Stimulated activated CD4-positive, alpha-beta T cell treated with anti-CD3 and anti-CD28 coated beads, Interleukin-12 subunit alpha, Interleukin-12 subunit beta, amount 100 ng/mL, for 4 hours (primary cell): ENCODE measurements around the gene STAT6.
"Not testable (repeated sequence)": the region's sequence is repeated elsewhere in the genome, so short reads cannot be mapped to it uniquely, and the experiment has no call there.

Experiments
- DNase-seq: peaks from one replicate; pipeline ENCODE4 v3.0.0-alpha.2; 2020

Gene STAT6

DNA sequence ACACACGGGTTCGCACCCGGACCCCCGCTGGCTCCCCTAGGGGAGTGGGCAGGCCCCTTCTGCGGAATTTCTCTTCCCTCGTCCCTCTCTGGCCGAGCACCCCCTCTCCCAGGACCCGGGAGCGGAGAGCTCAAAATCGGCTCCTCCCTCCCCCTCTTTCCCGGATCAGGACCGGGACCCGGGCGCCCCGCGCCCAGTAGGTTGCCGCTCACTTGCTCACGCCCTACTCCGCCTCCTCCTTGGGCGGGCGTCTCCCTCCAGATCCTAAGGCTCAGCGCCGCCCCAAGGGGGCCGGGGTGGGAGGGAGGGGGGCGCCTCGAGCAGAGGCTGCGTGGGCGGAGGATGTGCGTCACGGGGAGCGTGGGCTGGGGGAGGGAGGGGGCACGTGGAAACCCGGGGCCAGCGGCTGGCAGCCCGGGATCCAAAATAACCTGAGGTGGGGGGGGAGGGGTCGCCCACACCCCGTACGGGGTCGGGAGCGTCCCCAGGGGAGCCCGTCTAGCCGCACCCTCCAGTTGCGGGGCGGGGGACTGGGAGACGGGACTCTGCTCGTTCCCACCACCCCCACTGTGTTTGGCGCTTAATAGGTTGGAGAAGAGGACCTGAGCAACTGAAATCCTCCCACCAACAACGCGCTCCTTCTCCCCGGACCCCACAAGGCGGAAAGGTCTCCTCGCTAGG lies 24.0 kb downstream of the STAT6 start:
- peak; percentile 97 for DNase-seq

DNA sequence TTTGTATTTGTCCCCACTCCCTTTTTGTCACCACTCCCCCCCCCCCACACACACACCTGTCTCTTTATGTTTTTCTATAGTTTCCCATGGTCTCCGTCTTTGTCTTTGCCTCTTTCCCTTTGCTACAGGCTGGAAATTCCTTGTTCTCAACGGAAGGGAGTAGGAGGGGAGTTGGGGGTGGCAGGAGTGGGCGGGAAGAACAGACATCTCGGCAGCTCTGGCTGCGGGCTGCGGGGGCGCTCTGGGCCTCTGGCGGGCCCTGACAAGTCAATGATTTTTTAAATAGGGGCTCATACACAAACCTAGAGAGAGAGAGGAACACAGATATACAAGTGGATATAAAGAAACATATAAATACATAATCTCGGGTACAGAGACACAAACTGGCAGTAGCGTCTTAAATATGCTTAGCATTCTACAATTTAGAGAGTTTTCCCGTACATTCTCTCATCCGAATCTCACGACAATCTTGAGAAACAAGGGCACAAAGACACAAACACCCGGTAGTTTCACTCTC lies 24.6 kb downstream of the STAT6 start:
- peak; percentile 63 for DNase-seq

DNA sequence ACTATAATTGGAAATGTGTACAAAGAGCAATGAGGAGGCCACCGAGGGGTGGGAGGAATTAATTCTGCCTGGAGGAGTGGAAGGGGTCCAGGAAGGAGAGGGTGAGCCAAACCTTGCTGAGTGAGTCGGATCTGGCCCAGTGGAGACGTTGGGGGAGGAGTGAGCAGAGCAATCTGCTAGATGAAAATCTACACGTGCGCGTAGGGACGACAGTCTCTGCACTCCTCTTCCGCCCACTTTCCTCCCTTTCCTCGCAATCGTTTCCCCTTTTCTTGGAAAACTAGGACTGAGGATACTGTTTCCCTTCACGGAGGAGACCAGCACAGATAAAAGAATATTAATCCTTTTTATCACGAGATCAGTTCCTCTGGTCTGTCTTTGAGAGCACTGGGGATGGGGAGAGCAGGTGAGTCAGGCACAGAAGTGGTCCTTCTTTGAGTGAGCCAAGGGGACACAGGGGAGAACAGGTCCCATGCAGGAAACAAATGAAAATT lies 25.1 kb downstream of the STAT6 start:
- no peak for DNase-seq

DNA sequence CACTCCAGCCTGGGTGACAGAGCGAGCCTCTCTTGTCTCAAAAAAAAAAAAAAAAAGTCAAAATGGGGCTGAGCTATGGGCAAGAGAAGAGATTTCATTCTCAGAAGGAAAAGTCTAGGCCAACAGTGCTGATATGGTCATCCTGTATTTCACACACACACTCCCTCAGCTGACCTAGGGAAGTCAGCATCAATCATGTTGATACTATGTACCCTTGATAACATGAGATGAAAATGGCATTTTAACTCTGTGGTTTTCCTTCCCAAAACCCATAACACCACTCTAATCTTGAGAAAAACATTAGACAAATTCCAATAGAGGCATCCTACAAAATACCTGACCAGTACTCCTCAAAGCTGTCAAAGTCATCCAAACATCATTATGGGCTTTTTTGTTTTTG lies 30.3 kb downstream of the STAT6 start:
- no peak for DNase-seq

DNA sequence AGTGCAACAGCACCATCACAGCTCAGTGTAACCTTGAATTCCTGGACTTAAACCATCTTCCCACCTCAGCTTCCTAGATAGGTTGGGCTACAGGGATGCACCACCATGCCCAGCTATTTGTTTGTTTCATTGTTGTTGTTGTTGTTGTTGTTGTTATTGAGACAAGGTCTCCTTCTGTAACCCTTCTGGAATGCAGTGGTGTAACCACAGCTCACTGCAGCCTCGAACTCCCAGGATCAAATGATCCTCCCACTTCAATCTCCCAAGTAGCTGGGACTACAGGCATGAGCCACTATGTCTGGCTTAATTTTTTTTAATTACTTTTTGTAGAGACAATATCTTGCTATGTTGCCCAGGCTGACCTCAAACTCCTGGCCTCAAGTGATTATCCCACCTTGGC lies 31.3 kb downstream of the STAT6 start:
- DNase-seq, result no peak

DNA sequence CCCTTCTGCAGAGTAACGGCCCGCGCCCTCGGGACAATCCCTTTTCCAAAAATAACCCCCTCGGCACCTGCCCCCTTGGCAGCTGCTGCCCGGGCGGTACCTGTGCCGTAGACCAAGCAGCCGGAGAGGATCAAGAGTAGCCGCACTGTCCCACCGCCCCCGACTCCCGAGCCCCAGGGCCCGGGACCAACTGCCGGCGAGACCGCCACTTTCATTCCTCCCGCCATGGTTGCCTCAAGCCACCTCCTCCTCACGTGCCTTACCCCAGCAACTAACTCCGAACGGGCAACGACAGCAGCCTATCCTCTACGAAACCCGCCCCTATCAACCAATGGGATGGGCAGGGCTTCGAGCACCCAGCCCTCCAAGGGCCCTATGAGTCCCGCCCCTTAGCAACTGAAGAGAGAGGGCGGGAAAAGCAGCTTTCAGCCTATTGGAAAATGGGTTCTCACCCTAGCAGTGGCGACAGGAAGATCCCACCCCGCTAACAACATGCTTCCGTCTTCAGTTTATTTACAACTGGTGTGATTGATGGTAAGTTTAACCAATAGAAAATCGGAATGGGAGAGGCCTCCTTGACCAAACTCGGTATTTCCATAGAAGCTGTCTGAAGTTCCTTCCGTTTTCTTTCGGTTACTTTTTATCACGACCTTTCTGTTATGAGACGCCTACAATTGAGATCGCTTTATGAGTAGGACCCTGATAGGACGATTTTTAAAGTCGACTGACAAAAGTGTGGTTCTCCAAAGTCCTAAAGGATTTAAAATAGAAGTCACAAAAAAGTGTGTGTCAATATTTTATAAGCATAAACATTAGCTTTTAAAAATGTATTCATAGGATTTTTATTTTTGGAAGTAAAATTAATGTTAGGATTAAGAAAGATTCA lies 32.4 kb downstream of the STAT6 start, which contains the start of gene NEMP1:
NEMP1 (minus strand) TSS at position 273 of the 886 bp plus-strand sequence; CDS start at position 227, 46 bp downstream.
- DNase-seq, result peak; percentile 82

DNA sequence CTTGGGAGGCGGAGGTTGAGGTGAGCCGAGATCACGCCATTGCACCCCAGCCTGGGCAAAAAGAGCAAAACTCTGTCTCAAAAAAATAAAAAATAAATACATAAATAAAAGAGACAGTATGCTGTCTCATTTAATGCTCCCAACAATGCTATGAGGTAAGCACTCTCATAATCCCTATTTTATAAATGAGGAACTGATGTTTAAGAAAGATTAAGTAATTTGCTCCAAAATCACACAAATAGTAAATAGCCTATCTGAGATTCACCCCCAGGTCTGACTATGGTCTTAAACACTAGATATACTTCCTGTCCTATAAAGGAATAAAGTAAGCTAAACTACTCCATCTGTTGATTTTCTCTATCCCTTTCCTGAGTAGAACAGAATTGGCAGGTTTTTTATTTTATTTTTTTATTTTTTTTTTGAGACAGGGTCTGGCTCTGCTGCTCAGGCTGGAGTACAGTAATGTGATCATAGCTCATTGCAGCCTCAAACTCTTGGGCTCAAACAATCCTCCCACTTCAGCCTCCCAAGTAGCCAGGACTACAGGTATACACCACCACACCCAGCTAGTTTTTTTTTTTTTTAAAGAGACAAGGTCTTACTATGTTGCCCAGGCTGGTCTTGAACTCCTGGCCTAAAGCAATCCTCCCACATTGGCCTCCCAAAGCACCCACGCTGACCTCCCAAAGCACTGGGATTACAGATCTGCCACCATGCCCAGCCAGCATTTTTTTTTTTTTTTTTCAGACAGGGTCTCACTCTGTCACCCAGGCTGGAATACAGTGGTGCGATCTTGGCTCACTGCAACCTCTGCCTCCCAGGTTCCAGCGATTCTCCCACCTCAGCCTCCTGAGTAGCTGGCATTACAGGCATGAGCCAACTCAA lies 37.4 kb downstream of the STAT6 start:
- DNase-seq, result not testable (repeated sequence)

DNA sequence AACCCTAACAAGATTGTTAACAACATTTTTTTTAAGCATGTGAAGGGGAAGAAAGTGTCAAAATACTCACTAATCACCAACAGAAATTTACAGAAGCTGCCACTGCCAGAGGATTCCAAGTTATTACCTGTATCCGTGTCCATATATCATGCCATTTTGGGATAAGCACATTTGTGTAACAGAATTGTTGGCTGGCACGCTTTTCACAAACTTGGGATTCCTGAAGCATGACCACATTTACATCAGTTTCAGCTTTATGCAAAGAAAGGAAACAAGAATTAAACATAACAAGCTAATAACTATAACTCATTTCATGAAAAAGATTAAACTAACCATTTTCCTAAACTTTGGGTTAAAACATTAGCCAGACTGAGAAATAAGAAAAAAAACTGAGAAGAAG lies 38.5 kb downstream of the STAT6 start:
- DNase-seq, result no peak

DNA sequence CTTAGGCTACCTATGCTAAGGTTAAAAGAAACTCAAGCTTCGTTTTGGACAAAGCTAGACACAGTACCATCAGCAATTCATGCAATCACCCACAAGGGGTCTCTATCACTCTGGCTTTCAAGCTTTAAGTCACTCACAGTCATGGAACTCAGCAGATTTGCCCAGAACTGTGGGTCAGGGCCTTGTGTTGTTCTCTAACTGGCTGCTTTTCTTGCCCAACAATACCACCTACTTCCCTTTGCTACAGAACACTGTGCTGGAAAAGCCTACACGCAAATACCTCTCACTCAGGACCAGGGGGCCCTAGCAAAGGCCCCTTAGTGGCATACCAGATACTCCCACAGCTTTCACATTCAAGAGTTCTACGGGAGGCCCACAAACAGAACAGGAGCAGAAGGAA lies 41.6 kb downstream of the STAT6 start:
- DNase-seq, result no peak

DNA sequence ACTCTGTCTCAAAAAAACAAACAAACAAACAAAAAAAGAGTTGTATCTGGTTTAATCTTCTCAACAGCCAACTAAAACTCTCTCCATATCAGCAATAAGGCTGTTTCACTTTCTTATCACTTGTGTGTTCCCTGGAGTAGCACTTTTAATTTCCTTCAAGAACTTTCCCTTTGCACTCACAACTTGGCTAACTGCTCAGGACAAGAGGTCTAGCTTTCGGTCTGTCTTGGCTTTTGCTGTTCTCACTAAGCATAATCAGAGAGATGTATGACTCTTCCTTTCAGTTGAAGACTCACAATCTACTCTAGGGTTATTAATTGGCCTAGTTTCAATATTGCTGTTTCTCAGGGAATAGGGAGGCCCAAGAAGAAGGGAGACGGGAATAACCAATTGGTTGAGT lies 44.9 kb downstream of the STAT6 start:
- DNase-seq, result no peak

DNA sequence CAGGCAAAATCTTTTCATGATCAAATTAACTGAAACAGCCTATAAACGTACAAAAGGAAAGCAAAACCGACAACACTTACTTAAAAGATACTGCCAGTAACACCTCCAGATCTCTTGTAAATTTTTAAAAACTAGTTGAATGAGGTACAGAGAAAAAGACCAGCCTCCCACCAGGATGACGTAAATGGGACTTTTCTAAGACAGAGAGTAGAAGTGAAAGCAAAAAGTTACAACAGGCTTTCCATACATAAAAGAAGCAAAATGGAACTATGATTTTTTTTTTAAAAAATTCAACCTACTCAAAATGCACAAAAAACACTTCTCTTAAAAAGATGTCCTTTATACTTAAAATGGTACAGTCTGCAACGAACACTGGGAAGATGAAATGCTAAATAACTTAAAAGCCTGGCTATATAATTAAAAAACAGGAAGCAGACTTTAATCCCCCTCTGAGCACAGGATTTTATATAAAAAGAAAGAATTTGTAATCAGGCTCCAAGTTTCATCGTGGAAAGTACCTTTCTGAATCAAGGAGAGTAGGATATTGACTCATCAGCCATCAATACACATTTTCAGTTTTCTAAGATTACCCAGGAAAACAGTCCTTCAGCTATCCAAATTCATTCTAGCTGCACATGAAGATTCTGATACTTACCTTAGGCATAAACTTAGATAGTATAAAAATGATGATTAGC lies 47.0 kb downstream of the STAT6 start:
- DNase-seq, result peak; percentile 19

DNA sequence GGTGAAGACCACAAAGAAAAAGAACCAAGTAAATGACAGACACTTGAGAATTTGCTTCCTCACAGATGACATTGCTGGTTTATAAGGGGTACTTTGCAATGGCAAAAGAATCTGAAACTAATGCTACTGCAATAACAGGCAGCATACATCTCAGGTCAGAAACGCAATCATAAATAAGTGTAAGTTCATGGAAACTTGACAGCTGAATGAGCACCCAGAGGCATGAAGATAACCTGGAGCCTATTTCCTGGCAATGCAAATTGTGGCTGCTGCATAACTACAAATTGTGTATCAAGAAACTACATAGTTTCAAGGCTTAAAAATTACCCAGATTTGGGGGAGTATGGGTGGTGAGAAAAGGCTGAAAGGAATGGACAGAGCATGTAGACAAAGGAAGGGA lies 52.7 kb downstream of the STAT6 start:
- no peak for DNase-seq

DNA sequence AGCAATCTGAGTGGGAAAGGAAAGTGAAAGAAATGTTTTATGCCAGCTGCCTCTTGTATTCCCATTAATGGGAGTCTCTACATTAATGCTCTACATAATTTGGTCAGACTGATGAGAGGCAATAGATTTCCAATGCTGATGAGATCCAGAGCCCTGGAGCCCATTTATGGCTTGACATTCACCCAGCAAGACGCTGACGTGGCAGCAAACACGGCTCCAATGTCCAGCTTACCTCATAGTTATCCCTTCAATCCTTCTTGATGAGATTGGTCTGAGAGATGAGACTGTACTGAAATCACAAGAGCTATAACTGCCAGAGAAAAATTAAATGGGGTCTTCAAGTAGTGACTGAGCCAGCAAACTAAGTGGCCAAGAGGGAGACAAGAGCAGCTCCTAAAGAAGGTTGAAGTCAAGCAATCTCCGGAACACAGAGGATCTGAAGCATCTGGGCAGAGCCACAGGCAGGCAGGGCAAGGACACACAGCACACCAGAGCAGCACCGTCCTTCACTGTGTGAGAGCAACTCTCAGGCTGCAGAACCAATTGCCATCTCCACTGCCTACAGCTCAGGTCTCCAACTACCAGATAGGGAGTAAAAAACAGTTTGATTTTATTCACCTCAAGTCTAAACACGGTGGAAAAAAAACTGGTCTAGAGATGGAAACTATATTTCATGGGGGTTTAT lies 54.0 kb downstream of the STAT6 start:
- no peak for DNase-seq

DNA sequence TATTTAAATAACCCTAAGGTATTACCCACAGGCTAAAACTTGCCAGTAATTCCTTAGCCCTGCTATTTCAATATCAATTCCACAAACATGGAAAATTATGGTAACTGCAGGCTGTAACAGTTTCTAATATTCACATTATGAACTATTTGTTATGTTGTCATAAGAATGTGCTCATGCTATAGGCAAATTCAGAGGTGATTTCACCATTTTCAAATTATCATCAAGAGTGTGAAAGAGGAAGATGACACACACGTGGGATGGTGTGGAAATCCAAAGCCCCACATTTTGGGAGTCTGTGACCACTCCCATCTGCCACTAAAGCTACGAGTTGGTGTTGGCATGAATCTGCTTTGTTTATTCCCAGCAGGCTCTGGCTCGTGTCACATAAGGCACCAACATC lies 55.3 kb downstream of the STAT6 start:
- no peak for DNase-seq

DNA sequence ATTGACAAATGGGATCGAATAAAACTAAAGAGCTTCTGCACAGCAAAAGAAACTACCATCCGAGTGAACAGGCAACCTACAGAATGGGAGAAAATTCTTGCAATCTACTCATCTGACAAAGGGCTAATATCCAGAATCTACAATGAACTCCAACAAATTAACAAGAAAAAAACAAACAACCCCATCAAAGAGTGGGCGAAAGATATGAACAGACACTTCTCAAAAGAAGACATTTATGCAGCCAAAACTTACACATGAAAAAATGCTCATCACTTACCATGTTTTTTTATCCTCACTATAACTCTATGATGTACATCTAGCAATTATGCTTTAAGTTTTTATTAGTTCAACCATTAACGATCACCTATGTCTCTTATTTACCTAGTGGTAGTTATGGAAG lies 57.3 kb downstream of the STAT6 start:
- not testable (repeated sequence) for DNase-seq

DNA sequence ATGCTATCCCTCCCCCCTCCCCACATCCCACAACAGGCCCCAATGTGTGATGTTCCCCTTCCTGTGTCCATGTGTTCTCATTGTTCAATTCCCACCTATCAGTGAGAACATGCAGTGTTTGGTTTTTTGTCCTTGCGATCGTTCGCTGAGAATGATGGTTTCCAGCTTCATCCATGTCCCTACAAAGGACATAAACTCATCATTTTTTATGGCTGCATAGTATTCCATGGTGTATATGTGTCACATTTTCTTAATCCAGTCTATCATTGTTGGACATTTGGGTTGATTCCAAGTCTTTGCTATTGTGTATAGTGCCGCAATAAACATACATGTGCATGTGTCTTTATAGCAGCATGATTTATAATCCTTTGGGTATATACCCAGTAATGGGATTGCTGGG lies 58.0 kb downstream of the STAT6 start:
- DNase-seq, result not testable (repeated sequence)

DNA sequence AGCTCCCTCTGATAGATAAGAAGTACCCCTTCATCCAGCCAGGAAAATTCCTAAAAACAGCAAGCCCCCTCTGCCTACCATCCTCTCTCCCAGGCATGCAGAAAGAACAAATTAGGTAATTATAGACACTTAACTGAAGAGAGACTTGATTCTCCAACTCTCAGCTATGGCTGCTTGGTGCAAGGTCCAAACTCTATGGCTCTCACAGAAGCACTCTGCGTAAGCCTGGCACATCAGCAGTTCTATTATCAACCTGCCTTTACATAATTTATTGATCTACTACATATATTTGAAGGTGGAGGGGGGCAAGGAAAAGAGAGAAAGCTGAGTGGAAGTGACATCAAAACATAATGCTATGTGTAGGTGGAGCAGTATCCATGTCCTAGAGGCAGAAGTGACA lies 60.2 kb downstream of the STAT6 start:
- DNase-seq, result no peak

DNA sequence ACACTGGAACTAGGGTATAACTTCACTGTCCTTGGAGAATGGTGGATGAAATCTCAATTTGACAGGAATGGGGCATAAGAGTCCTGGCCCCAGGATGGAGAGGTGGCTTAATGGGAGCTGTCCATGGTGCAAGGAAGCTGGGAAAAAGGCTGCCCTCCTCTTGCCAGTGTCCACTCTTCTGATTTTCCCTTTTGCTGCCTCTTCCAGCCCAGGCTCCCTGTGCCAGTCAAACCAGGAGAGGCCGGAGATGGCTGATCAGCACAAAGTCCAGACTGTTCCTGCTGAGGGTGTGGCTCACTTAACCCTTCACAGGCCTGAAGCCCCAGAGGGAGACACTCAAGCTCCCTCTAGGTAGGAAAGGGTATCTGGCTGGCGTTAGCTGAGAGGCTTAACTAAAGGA lies 61.3 kb downstream of the STAT6 start, which contains the start of gene MYO1A:
MYO1A (minus strand) TSS at position 240 of the 400 bp plus-strand sequence. CDS start 1,806 bp downstream, outside the sequence.
- no peak for DNase-seq

DNA sequence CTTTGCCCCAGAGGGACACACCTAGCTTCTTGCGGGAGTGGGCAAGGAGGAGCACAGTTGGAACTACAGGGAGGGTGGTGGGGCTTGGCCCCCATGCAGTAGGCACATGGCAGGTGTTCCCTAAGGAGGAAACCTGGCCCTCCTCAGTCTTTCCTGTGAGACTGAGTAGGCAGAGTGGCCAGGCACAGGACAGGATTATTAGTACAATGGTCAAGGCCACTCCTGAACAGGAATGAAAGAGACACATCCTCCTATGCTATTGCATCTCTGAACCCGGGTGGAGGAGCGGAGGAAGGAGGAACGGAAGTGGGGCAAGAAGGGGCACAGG lies 62.1 kb downstream of the STAT6 start:
- DNase-seq, result no peak

DNA sequence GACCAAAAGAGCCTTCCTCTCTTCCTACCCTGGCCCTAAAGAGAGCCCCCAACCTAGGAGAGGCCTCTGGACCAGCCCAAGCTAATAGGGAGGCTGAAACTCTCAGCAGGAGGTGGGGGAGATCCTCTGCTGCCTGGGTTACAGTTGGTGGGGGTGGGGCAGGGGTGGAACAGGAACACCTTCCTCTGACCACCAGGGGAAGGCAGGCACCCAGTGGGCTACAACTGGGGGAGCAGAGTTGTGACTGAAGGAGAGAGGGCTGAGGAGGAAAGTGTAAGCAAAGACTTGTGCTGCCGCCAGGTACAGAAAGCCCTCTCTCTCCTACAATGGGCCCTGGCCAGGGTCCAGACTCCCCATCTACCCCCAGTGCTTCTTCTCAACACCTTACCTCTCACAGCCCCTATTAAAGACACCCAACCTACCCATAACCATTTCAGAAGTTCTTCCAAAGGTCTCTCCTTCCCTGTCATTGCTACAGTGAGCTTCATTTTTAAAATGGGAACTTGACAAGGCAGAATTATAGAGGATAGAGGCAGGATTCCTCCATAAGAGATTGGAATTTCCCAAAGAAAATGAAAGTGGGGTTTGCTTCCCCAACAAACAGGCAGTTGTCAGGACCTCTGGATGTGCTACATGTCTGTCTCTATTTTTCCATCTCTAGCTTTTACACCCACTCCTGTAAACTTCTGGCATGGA lies 62.6 kb downstream of the STAT6 start:
- DNase-seq, result no peak

DNA sequence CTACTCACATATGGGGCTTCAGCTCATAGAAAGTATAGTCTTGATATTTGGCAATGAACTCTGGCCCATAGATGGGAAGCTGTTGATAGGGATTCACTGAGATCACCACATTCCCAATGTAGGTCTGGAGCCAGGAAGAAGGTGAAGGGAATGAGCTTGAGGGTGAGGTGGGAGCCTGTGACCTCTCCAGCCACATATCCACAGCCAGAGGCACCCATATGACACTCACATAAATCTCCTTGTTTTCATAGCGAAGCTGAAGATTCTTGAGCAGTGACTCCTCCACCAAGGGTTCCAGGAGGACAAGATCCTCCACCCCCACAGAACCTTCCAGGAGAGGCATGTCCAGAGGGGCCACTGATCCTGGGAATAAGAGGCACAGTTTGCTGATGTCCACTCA lies 63.2 kb downstream of the STAT6 start:
- no peak for DNase-seq
